Type B pancreatic cell (in vitro differentiated cells): ENCODE results near the gene NUP160. TPM values are rescaled to one million over a fixed set of nuclear protein-coding genes. Genes with fewer than 3 reads are reported as not detected.
"Not testable (repeated sequence)": the region's sequence is repeated elsewhere in the genome, so short reads cannot be mapped to it uniquely, and the experiment has no call there.

Experiments used
- DNase-seq: peaks from one replicate; pipeline ENCODE4 v3.0.0; 2021; ENCODE audit warnings: mixed read lengths; ENCODE audit not compliant: unreplicated experiment; ENCODE audit errors: extremely low spot score
- H3K27ac Mint-ChIP-seq: 2 replicates; pipeline ENCODE4 v1.8.0; 2021; ENCODE audit warnings: mild to moderate bottlenecking, mixed read lengths
- H3K27me3 Mint-ChIP-seq: 2 replicates; pipeline ENCODE4 v1.8.0; 2021; ENCODE audit warnings: mixed read lengths
- H3K36me3 Mint-ChIP-seq: 2 replicates; pipeline ENCODE4 v1.8.0; 2021; ENCODE audit warnings: mixed read lengths
- H3K4me1 Mint-ChIP-seq: one replicate; pipeline ENCODE4 v1.8.0; 2021; ENCODE audit warnings: mixed read lengths; ENCODE audit not compliant: unreplicated experiment
- H3K4me3 Mint-ChIP-seq: 2 replicates; pipeline ENCODE4 v1.8.0; 2021; ENCODE audit warnings: mild to moderate bottlenecking, mixed read lengths
- H3K9me3 Mint-ChIP-seq: 2 replicates; pipeline ENCODE4 v1.8.0; 2021; ENCODE audit warnings: mixed read lengths
- CTCF ChIP-seq: fragments of 200-600 bp; sonication (generic); conservative IDR thresholded peaks from 2 replicates; pipeline ENCODE4 v1.5.0; 2021; ENCODE audit warnings: antibody characterized with exemption, mild to moderate bottlenecking
- long read RNA-seq: library from polyadenylated mRNA; unstranded; transcript quantifications from one replicate; pipeline ENCODE4 v2.0.0, GENCODE V29; 2020
- total RNA-seq: library from RNA; stranded (reverse); gene quantifications from 2 replicates; pipeline ENCODE4 v1.2.1, GENCODE V29; 2021; ENCODE audit warnings: low replicate concordance

NUP160 gene
- total RNA-seq, result 50.2 and 69.9 TPM in 2 replicates
- long read RNA-seq, full-length matches to known transcripts, result 12 of 48 reads
- long read RNA-seq, partial matches to known transcripts, result 32 of 48 reads
- long read RNA-seq, other reads (novel, unspliced or antisense), result 4 of 48 reads

- peak; percentile 91 for DNase-seq
- peak within 1 kb of the TSS; percentile 99 for H3K27ac Mint-ChIP-seq
- H3K4me1 Mint-ChIP-seq, result peaks cover 18% of the 10 kb centered on the region
- H3K4me3 Mint-ChIP-seq, result peak within 1 kb of the TSS; percentile 99
- TF ChIP-seq CTCF, result peak; percentile 38
- peaks cover 15% of the 10 kb centered on the region for H3K36me3 Mint-ChIP-seq
- no peaks in the 10 kb centered on the region for H3K27me3 Mint-ChIP-seq
- no peaks in the 10 kb centered on the region for H3K9me3 Mint-ChIP-seq
These were observed at the start of gene NUP160 for GRCh38 chr11:47847892-47848699. Gene NUP160, minus strand, starts transcription at chr11:47848350. Its CDS starts 32 bp downstream, at chr11:47848318.

- Mint-ChIP-seq H3K27ac (no peak overlapping the region), H3K4me3 (no peak overlapping the region), H3K4me1 (no peaks in the 10 kb centered on the region), H3K36me3 (no peaks in the 10 kb centered on the region), H3K27me3 (no peaks in the 10 kb centered on the region), H3K9me3 (no peaks in the 10 kb centered on the region)
- TF ChIP-seq CTCF, result no peak
- no peak for DNase-seq
These were observed 48.0 kb upstream of the NUP160 start for GRCh38 chr11:47896199-47896598.

- no peaks in the 10 kb centered on the region for H3K4me1 Mint-ChIP-seq
- H3K36me3 Mint-ChIP-seq, result no peaks in the 10 kb centered on the region
- no peak overlapping the region for H3K27ac Mint-ChIP-seq
- H3K9me3 Mint-ChIP-seq, result no peaks in the 10 kb centered on the region
- no peak for TF ChIP-seq CTCF
- H3K27me3 Mint-ChIP-seq, result no peaks in the 10 kb centered on the region
- no peak for DNase-seq
- H3K4me3 Mint-ChIP-seq, result no peak overlapping the region
These were observed 46.9 kb upstream of the NUP160 start for GRCh38 chr11:47895035-47895434.

GRCh38 chr11:47892546-47893276 lies 44.6 kb upstream of the NUP160 start:
- H3K36me3 Mint-ChIP-seq, H3K4me1 Mint-ChIP-seq, H3K9me3 Mint-ChIP-seq, H3K27me3 Mint-ChIP-seq, DNase-seq, H3K4me3 Mint-ChIP-seq, H3K27ac Mint-ChIP-seq: not testable (repeated sequence)

GRCh38 chr11:47891886-47892285 lies 43.7 kb upstream of the NUP160 start:
- no peak for DNase-seq
- H3K4me1 Mint-ChIP-seq, result no peaks in the 10 kb centered on the region
- no peak for TF ChIP-seq CTCF
- no peak overlapping the region for H3K4me3 Mint-ChIP-seq
- no peak overlapping the region for H3K27ac Mint-ChIP-seq
- no peaks in the 10 kb centered on the region for H3K36me3 Mint-ChIP-seq
- no peaks in the 10 kb centered on the region for H3K9me3 Mint-ChIP-seq
- H3K27me3 Mint-ChIP-seq, result peaks cover 3% of the 10 kb centered on the region
